SHP77 treated with DMSO at 0.1 percent for 48 hours (cell line): Measurements from ENCODE around the gene LMF2.

Experiments used
- DNase-seq: peaks from one replicate; lab custom pipeline; 2025; lab: John Stamatoyannopoulos, UW

The LMF2 gene

GRCh38 chr22:50465066-50465930 lies 42.2 kb downstream of the LMF2 start:
- no peak for DNase-seq

GRCh38 chr22:50464451-50464850 lies 43.1 kb downstream of the LMF2 start:
- no peak for DNase-seq

DNA sequence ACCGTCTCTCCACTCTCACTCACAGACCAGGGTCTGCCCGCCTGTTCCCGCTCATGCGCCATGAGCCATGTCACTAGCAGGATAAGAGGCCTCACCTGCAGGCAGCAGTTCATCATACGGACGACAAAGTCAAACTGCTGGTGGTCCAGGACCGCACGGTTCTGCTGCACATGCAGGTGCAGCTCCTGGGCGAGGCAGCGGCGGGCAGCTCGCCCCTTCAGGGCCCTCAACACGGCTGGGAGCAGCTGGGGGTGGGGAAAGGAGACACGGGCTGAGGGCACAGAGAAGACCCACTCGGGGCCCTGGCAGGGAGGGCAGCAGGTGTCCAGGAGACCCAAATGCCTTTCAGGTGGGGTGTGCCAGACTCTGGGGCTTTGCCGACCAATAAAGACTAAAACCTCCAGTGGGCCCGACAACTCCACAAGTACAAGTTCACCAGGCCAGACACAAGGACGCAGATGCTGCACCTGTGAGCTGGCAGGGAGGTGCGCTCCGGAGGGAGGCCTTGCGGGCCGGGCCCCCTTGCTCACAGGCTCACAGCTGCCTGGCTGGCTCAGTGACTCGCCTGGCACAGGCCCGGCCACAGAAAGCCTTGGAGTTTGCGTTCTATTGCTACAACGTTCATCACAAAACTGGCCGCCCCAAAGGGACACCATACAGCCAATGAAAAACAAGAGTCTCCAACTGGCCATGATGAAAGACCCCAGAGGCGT lies 44.2 kb downstream of the LMF2 start:
- DNase-seq: no peak

GRCh38 chr22:50461979-50462540 lies 45.4 kb downstream of the LMF2 start:
- DNase-seq: no peak

GRCh38 chr22:50461536-50461935 lies 46.0 kb downstream of the LMF2 start:
- no peak for DNase-seq

GRCh38 chr22:50460938-50461337 lies 46.6 kb downstream of the LMF2 start:
- DNase-seq: no peak

- no peak for DNase-seq
Observed at GRCh38 chr22:50459496-50460140, 47.9 kb downstream of the LMF2 start.

DNA sequence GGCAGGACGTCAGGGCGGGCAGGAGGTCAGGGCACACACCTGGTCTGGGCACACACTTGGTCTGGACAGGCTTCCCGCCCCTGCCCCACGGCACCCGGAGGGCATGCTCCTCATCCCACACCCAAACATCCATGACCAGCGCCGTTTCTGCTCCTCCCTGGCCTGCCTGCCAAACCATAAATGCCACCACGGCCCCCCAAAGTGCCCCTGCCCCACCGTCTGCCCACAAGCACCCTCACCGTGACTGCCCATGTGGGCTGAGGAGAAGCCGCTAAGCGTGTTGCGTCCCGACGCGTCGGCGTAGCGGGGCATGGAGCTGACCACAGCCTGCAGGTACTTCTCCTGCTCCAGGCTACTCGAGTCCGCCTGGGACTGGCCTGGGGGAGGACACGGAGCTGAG lies 48.5 kb downstream of the LMF2 start:
- no peak for DNase-seq

DNA sequence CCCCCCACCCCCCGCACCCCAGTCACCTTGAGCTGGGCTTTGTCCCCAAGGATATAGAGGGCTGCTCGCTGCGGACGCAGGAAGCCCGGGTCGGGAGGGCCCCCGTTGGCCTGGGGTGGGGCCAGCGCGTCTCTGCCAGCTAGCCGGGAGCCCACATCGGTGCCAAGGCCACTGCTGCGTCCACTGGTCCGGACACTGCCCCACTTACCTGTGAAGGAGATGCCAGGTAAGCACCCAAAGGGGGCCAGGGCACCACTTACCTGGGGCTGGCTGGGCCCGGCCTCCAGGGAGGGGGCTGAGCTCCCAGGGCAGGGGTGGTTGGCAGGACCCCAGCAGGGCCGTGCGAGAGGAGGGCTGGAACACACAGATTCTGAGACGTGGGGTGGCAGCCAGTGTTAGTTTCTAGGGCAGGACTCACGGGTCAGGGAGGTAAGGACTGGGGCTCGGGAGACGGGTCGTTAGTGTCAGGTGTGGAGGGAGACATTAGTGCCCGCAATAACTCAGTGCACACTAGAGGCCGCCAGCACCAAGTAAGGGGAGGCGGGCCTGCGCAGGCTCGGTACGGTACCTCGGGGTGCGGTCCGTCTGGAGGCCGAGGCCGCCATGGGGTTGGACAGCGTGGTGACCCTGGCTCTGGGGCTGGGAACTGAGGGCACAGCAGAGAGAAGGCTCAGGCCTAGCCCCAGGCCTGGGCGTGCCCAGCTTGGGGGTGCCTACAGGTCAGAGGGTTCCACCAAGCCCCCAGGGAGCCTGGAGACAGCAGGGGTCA lies 50.9 kb downstream of the LMF2 start:
- no peak for DNase-seq

DNA sequence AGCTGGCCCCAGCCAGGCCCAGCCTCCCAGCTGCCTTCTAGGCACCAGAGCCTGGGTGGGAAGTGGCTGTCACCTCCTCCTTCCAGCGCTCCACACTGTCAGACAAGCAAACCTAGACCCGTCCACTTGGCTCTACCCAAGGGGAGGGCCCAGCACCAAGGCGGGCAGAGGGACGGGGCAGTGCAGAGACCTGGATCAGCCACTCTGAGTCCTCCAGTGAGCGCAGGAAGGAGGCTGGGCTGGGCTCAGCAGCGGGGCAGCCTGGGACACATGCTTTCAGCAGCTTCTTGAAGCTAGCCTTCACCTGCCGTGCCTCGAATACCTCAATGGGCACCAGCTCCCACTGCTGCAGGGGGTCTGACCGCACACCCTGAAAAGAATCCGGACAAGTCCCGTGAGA lies 51.5 kb downstream of the LMF2 start:
- no peak for DNase-seq

- DNase-seq: no peak
Observed at GRCh38 chr22:50455201-50455600, 52.3 kb downstream of the LMF2 start.

DNA sequence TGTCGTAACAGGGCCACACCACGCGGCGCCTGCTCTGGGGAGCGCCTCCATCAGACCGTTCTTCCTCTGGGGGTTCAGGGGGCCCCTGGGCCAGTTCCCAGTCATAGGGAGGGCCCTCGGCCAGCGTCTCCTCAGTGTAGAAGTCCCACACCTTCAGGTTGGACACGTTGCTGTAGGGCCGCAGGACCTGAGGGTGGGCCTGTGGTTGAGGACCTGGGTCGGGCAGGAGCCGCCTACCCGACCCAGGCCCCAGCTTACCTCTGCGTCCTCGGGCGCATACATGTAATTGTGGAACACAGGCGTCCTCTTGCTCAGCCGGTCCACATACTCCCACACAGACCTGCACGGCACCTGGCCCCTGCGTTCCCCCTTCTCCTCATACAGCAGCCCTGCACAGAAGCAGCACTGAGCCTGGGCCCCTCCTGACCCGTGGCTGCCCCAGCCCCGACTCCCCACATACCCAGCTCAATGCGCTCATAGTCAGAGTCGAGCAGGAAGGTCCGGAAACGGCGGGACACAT lies 52.9 kb downstream of the LMF2 start:
- no peak for DNase-seq
